NT2/D1 (cell line): ENCODE results near the gene FAM241A.

Experiments
- DNase-seq: peaks from one replicate; pipeline ENCODE4 v3.0.0-alpha.2; 2011; ENCODE audit warnings: low read depth, low spot score
- H3K27me3 ChIP-seq: 2 replicates; pipeline ENCODE4 v1.6.0; 2011; ENCODE audit warnings: mild to moderate bottlenecking; ENCODE audit not compliant: insufficient read length, insufficient read depth
- H3K36me3 ChIP-seq: 2 replicates; pipeline ENCODE4 v1.6.1; 2011; ENCODE audit warnings: mild to moderate bottlenecking, low read length, mixed read lengths; ENCODE audit not compliant: insufficient read depth, insufficient read length
- H3K4me1 ChIP-seq: 2 replicates; pipeline ENCODE4 v1.5.1; 2011; ENCODE audit not compliant: insufficient read depth, insufficient read length
- H3K4me3 ChIP-seq: 2 replicates; pipeline ENCODE4 v1.5.1; 2011; ENCODE audit warnings: low read depth; ENCODE audit not compliant: insufficient read length
- H3K9ac ChIP-seq: 2 replicates; pipeline ENCODE4 v1.6.0; 2011; ENCODE audit warnings: low read depth; ENCODE audit not compliant: insufficient read length
- H3K9me3 ChIP-seq: 2 replicates; pipeline ENCODE4 v1.5.1; 2011; ENCODE audit warnings: mild to moderate bottlenecking, low read length; ENCODE audit not compliant: insufficient read depth
- SUZ12 ChIP-seq: IDR thresholded peaks from 2 replicates; pipeline ENCODE4 v1.6.1; 2011; ENCODE audit not compliant: insufficient read length, insufficient read depth; ENCODE audit errors: extremely low read depth
- YY1 ChIP-seq: IDR thresholded peaks from 2 replicates; pipeline ENCODE4 v1.6.1; 2011; ENCODE audit not compliant: insufficient read length, insufficient read depth
- ZNF274 ChIP-seq: IDR thresholded peaks from 2 replicates; pipeline ENCODE4 v1.6.1; 2011; ENCODE audit warnings: mild to moderate bottlenecking, low read depth, low read length

Gene FAM241A

DNA sequence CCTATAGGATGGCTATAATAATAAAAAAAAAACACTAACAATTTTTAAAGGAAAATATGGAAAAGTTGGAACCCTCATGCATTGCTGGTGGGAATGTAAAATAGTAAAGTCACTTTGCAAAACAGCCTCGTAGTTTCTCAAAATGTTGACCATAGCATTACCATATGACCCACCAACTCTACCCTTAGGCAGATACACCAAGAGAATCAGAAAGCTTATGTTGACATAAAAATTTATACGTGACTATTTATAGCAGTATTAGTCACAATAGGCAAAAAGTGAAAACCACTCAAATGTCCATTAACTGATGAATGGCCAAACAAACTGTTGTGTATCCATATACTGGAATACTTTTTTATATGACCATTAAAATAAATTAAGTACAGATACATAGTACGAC, 19.8 kb upstream of the FAM241A start:
- TF ChIP-seq SUZ12 (no peak), ZNF274 (no peak), YY1 (no peak)
- Histone ChIP-seq H3K4me1 (no peaks in the 10 kb centered on the region), H3K4me3 (no peak overlapping the region)

DNA sequence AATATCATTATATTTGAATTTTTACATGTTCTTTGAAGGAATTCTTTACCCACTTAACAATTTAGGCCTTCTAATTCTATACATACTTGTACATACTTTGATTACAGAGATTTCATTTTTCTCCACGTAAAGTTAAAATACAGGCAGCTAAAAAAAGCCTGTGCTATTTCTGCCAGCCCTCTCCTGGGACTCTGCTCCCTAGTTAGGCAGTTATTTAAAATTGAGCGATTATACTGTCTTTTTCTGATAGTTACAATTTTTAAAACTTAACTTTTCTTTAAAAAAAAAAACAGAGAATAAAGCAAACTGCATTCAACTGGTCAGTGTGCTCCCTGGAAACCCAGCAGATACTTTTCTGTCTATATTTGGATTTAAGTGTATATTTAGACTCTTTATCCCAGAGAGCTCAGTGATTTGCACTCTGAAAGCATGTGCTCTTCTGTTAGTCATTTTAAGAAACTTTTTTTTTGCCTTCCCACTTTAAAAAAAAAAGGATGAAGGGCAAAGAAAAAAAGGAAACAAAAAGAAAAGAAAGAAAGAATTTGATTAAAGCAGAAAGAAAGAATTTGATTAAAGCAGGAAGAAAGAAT, 18.1 kb upstream of the FAM241A start:
- Histone ChIP-seq H3K9me3 (no peaks in the 10 kb centered on the region), H3K9ac (no peak overlapping the region), H3K27me3 (no peaks in the 10 kb centered on the region), H3K4me1 (no peaks in the 10 kb centered on the region), H3K36me3 (no peaks in the 10 kb centered on the region), H3K4me3 (no peak overlapping the region)
- TF ChIP-seq SUZ12: no peak
- TF ChIP-seq YY1: no peak
- TF ChIP-seq ZNF274: no peak
- no peak for DNase-seq

More for the DNA sequence above, 19.8 kb upstream of the FAM241A start:
- no peak for DNase-seq
- Histone ChIP-seq H3K9ac (no peak overlapping the region), H3K36me3 (no peaks in the 10 kb centered on the region), H3K27me3 (no peaks in the 10 kb centered on the region), H3K9me3 (no peaks in the 10 kb centered on the region)

DNA sequence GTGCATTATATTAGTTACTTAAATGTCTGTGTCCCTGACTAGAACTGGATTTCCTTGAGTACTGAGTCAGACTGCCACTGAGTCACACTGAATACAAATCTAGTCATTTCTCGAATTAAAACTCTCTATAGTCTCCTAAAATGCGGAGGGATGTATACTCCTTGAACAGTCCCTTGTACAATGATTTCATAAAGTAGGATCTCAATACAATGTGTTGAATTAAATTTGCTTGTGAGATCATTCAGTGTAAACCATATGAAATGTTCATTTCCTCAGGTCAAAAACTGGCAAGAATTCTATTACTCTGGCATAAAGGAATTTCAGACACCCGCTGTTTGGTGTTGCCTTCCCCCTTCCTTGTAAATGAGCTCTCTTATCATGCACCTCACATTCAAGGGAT, 17.5 kb upstream of the FAM241A start:
- Histone ChIP-seq H3K27me3 (no peaks in the 10 kb centered on the region), H3K9ac (no peak overlapping the region), H3K4me1 (no peaks in the 10 kb centered on the region), H3K36me3 (no peaks in the 10 kb centered on the region), H3K9me3 (no peaks in the 10 kb centered on the region), H3K4me3 (no peak overlapping the region)
- TF ChIP-seq SUZ12 (no peak), ZNF274 (no peak), YY1 (no peak)
- DNase-seq: no peak

DNA sequence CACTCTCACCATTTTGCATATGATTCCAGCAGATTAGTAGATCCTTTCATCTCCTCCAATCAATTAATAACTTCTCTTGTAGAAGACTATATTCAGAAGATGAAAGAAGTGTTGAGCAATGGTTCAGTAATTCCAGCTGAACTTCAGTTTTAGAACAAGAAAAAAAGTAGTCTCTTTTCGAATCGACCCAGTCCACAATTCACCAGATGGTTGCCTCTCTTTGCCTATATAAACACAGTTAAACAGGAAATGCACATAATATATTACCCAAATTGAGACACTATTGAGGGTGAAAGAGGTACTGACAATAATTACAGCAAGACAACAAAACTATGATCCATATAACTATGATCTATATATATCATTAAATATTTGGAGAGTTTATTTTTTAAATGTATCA, 16.8 kb upstream of the FAM241A start:
- H3K4me1 ChIP-seq: no peaks in the 10 kb centered on the region
- no peaks in the 10 kb centered on the region for H3K27me3 ChIP-seq
- no peak overlapping the region for H3K9ac ChIP-seq
- H3K4me3 ChIP-seq: no peak overlapping the region
- DNase-seq: no peak
- no peak for TF ChIP-seq ZNF274
- no peak for TF ChIP-seq SUZ12
- no peak for TF ChIP-seq YY1
- H3K36me3 ChIP-seq: no peaks in the 10 kb centered on the region
- no peaks in the 10 kb centered on the region for H3K9me3 ChIP-seq

DNA sequence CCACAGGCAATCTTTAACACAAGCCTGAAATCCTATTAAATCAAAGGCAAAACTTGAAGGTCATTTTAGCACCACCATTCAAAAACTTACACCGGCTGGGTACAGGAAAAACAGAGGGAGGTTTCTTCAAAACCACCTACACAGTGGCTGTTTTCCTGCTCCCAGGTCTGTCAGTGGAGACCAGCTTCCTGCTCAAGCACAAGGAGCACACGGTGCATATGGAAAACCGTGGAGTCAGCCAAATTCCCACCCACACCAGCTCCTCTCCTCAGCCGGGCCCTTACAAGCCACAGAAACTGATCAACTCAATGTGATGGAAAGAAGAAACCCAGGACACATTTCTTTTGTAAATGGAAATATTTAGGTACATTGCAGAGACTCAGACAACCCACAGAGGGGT, 14.3 kb upstream of the FAM241A start:
- Histone ChIP-seq H3K9me3 (no peaks in the 10 kb centered on the region), H3K4me3 (no peak overlapping the region), H3K9ac (no peak overlapping the region), H3K27me3 (no peaks in the 10 kb centered on the region), H3K4me1 (no peaks in the 10 kb centered on the region), H3K36me3 (no peaks in the 10 kb centered on the region)
- peak; percentile 30 for DNase-seq
- TF ChIP-seq SUZ12: no peak
- no peak for TF ChIP-seq YY1
- TF ChIP-seq ZNF274: no peak

DNA sequence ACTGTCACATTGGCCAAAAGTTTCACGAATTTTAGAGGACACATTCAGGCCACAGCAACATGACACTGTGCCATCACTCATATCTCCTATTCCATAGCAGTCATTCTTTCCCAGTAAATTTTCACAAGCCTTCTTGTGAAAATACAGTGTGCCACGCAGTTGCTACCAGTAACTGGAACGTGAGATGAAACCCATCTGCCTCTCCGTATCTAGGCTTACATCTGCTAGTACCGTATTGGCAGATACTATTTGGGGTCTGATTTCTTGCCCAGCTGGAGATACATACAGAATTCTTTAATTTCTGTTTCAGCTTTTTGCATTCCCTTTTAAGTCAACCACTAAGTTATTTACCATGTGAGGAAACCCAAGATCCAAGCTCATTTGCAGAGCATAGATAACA, 8.7 kb upstream of the FAM241A start:
- Histone ChIP-seq H3K27me3 (no peaks in the 10 kb centered on the region), H3K9ac (no peak overlapping the region), H3K36me3 (no peaks in the 10 kb centered on the region), H3K4me1 (no peaks in the 10 kb centered on the region), H3K9me3 (no peaks in the 10 kb centered on the region), H3K4me3 (no peak overlapping the region)
- no peak for DNase-seq
- TF ChIP-seq SUZ12 (no peak), ZNF274 (no peak), YY1 (no peak)

DNA sequence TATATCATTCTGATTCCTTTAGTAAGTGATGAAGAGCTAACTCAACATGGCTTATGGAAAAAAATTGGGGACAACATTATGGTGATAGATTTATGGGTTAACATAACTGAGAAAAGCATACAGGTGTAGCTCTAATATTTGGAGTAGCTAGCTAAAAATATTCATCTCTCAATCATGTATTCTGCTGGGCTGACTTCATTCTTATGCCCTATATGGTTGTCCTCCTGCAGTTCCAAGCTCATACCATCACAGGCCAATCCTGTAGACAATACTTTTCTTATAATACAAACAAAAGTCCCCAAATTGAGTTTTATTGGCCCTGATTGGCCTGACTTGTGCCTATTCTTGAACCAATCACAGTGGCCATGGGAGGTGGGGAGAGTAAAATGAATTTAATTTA, 6.7 kb upstream of the FAM241A start:
- no peaks in the 10 kb centered on the region for H3K4me1 ChIP-seq
- no peaks in the 10 kb centered on the region for H3K27me3 ChIP-seq
- no peaks in the 10 kb centered on the region for H3K36me3 ChIP-seq
- no peak overlapping the region for H3K9ac ChIP-seq
- H3K4me3 ChIP-seq: no peak overlapping the region
- TF ChIP-seq YY1 (no peak), SUZ12 (no peak), ZNF274 (no peak)
- no peak for DNase-seq
- no peaks in the 10 kb centered on the region for H3K9me3 ChIP-seq

DNA sequence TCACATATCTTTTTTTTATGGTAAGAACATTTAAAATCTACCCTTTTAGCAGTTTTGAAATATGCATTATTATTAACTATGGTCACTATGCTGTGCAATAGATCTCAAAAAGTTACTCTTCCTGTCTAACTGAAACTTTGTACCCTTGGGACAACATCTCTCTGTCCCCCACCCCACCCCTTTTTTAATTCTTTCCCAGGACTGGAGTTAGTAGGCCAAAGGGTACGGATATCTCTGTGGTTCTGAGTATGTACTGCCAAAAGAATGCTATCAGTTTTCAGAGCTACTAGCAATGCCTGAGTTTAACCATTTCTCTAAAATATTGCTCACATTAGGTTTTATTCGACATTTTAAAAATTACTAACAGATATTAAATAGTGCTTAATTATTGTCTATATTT, 4.7 kb upstream of the FAM241A start:
- Histone ChIP-seq H3K9me3 (no peaks in the 10 kb centered on the region), H3K27me3 (no peaks in the 10 kb centered on the region), H3K36me3 (no peaks in the 10 kb centered on the region), H3K4me3 (no peak overlapping the region), H3K4me1 (no peaks in the 10 kb centered on the region), H3K9ac (no peak overlapping the region)
- TF ChIP-seq YY1 (no peak), ZNF274 (no peak), SUZ12 (no peak)
- DNase-seq: no peak
